HG02642 (cell line): Measurements from ENCODE around the gene TTC39C.
"Not testable (repeated sequence)": the region's sequence is repeated elsewhere in the genome, so short reads cannot be mapped to it uniquely, and the experiment has no call there.

Source experiments
- ATAC-seq: cut with Tn5 transposase; IDR thresholded peaks from one replicate; pipeline ENCODE4 v1.9.1; 2021; ENCODE audit warnings: mild to moderate bottlenecking; ENCODE audit not compliant: unreplicated experiment, poor library complexity

TTC39C gene

DNA sequence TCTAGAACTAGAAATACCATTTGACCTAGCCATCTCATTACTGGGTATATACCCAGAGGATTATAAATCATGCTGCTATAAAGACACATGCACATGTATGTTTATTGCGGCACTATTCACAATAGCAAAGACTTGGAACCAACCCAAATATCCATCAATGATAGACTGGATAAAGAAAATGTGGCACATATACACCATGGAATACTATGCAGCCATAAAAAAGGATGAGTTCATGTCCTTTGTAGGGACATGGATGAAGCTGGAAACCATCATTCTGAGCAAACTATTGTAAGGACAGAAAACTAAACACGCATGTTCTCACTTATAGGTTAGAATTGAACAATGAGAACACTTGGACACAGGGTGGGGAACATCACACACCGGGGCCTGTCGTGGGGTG lies 60.2 kb downstream of the TTC39C start:
- not testable (repeated sequence) for ATAC-seq

DNA sequence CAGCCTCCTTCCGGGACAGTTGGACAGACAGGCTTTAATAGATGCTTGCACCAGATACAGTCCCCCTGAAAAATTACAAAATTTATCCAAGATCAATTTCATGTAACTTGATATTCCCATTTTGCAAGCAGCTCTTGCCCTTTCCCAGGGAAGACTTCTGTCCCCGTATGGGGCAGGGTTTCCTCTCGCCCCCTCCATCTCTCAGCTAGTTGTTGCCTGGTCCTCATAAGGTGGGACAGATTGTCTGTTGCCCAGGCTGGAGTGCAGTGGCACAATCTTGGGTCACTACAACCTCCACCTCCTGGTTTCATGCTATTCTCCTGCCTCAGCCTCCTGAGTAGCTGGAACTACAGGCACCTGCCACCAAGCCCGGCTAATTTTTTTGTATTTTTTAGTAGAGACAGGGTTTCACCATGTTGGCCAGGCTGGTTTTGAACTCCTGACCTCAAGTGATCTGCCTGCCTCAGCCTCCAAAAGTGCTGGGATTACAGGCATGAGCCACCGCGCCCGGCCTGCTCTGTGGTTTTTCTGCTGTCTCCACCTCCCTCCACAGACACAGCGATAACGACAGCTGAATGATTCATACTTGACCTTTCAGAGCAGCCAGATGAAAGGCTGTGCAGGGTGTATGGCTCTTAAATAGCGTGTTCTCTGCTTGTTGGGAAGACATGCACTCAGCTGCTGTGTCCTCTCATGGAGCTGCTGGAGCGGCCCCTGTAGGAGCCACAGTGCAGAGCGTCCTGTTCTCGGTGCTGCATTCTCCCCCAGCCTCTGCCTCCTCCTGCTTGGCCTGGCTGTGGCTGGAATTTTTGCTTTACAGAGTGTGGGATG lies 61.4 kb downstream of the TTC39C start:
- no peak for ATAC-seq

DNA sequence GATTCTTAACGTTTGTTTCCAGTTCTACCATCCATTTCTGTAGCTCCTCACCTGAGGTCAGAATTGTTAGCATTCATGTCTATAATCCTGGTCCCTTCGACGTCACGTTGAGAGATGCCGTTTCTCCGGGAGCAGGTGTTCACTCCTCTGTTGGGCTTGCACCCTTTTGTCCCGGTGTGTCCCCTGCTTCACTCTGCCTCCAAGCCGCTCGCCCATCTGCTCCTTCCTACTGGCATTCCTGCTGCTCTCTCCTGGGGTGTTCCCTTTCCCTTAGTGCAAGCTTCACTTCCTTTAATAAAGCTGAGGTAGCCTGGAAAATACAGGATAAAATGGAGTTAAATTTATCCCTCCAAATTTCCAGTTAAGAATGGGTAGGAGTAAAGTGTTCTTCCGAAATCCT lies 62.4 kb downstream of the TTC39C start:
- ATAC-seq: no peak

DNA sequence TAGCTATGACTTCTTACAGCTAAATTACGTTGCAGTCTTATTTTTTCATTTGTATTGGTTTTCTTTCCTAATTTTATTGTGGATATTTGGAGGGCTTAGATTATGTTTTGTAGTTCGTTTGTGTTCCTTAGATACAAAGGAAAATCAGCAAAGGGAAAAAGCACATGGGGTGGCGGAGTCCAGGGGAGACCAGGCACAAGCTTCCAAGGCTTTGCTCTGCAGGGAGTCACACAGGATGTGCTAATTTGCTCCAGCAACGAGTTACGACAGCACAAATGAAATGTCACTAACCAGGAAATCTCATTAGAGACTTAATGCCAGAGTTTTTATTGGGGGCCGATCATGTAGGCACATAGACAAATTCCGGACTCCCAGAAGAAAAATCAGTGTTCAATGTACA lies 63.8 kb downstream of the TTC39C start:
- ATAC-seq: no peak

DNA sequence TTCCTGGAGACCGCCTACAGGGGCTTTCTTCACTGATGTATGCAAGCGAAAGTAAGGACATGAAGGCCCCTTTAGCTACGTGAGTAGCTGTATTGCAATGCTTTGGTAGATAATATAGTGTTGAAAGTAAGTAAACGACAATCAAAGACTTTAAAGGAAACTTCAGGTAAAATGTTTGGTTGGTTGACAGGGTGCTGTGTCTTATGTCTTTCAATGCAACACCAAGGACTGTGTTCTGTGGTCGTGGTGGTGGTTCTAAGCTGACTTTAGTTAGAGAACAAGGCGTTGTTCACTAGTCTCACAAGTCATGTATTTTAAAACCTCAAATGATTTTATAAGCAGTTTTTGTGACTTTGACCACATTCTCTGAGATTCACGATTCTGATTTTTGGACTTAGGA lies 66.3 kb downstream of the TTC39C start:
- no peak for ATAC-seq

DNA sequence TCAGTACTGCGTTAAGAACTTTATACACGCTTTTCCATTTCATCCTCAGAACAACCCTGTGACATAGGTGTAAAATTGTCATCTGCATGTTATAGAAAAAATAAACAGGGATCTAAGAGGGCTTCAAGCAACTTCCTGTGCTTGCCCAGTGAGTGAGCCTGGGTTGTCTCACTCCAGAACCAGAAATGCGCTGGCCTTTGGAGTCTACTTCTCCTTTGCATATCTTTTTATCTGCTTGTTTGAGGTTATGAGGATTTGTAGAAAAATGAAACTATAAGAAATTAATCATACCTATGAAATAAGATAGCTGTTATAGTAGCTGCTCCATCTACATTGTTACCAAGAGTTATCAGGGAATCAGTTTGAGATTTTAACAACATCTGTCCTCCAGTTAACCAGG lies 69.0 kb downstream of the TTC39C start:
- no peak for ATAC-seq

DNA sequence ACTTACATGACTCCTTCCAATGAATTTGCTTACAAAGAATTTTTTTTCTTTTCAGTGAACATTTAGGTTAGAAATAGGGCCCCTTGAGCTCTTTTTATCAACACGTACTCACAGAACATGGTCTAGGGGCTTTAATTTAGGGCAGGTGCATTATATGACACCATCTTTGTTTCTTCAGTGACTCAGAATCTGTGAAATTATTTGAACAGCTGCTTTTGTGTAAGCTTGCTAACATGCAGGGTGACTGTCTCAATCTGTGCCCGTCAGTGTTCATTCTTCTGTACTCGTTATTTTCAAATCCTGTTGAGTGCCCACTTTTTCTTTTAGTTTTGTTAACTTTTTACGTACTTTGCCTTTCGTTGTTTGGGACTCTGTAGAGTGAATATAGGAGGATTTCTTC lies 71.5 kb downstream of the TTC39C start:
- ATAC-seq: no peak

DNA sequence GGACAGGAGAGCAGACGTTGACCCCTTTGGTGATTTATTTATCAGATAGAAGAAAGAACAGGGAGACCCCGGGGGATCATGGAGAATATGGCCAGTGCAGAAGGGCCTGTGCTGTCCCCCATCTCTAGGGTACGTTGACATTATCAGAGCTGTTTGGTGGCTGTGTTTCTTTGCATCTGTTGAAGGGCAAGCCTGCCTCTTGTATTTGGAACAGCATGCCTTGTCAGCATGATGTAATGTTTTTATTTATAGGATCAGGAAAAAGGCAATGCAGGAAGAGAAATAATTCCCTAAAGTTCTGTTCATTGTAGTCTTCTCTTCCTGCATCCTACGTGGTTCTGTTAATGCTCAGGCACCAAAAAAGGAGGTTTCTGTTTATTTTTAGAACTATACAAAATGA lies 74.5 kb downstream of the TTC39C start:
- ATAC-seq: no peak

DNA sequence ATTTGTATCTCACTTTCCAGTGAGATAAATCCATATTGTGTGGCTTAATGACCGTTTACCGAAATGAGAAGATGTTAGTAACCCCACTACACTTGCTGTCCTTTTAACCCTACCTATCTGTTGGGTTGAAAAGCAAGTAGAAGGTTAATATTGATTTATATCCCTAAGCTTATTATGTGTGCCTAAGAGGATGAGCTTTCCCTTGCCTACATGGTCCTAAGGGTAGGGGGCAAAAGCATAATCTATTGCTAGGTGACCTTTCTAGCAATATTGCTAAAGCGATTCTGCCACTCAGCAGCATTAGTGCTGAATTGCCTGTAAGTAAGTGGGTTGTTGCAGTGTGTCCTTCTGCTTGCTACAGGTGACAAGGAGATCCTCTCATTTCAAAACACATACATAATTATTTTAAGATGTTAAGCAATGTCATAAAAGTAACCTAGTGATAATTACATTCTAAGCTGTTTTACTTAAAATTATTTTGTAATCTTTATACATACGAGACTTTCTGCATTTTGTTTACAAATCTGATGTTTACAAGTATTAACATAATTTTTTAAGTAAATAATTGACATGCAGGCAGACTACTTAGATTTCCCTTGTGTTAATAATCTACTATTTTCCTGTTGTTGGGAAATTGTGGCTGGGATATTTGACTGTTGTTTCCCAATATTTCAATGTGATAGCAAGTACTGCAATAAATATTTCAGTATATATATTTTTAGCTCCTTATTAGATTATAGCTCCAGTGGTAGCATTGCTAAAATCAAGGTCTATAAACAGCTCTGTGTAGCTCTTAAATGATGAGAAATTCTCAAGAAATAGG lies 75.2 kb downstream of the TTC39C start:
- no peak for ATAC-seq

DNA sequence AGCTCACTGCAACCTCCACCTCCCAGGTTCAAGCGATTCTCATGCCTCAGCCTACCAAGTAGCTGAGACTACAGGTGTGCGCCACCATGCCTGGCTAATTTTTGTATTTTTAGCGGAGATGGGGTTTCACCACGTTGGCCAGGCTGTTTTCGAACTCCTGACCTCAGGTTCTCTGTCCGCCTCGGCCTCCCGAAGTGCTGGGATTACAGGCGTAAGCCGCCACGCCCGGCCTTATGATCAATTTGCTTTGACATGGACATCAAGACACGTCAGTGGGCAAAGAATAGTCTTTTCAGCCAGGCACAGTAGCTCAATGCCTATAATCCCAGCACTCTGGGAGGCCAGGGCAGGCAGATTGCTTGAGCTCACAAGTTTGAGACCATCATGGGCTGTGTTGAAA lies 76.3 kb downstream of the TTC39C start:
- ATAC-seq: no peak

DNA sequence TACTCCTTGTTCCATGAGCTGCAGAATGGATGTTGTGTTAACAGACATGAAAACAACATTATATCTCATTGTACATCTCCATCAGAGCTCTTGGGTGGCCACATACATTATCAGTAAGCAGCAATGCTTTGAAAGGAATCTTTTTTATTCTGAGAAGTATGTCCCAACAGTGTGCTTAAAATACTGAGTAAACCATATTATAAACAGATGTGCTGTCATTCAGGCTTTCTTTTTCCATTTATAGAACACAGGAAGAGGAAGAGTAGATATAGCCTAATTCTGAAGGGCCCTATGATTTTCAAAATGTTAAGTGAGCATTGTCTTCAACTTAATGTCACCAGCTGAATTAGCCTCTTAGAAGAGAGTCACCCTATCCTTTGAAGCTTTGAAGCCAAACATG lies 80.0 kb downstream of the TTC39C start:
- no peak for ATAC-seq

DNA sequence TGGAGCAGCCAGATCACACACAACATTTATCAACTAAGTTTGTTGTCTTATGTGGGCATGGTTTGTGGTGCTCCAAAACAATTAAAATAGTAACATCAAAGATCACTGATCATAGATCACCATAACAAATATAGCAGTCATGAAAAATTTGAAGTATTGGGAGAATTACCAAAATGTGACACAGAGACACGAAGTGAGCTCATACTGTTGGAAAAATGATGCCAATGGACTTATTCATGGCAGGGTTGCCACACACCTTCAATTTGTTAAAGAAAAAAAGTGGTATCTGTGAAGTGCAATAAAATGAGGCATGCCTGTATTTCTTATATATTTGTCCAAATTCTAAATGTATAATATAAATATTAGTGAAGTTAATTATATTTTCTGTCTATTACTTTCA lies 81.4 kb downstream of the TTC39C start:
- no peak for ATAC-seq

DNA sequence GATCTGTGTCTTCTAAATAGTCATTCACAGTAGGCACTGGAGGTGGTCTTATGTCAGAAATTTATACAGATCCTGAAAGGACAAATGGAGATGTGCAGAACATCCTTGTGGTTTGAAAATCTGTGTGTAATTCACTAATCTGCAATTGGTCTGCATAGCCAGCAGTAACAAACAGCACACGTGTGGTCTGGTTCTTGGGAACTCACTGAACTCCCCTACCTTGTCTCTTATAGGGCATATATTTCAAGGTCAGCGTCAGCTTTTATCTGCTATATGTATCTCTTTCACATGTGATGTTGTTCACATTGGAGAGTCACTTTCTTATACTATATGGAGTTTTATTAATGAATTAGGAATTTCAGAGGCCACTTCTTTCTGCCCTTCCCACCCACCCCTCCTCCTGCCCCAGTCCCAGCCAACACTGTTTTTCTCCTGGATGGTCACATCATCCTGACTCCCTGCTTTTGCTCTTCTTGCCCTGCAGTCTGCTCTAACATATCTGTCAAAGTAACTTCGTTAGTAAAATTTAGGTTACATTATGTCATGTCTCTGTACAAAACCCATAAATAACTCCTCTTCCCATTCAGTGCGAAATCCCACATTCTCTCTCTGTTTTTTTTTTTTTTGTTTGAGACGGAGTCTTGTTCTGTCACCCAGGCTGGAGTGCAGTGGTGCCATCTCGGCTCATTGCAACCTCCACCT lies 88.9 kb downstream of the TTC39C start:
- ATAC-seq: no peak

DNA sequence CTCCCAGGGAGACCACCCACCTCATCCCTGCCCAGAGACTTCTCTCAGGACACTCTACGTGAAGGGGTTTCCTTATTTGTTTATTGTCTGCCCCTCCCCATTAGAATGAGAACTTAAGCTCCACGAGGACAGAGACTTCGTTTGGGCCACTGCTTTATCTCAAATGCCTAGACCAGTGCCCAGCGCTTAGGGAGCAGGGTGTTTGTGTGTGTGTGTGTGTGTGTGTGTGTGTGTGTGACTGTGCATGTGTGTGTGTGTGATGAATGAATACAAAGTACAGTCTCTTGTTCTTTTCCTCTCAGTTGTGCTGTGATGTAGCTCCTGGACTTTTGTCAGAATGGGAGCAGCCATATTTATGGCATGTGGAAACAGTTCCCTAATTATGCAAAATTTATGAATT lies 89.9 kb downstream of the TTC39C start:
- no peak for ATAC-seq

DNA sequence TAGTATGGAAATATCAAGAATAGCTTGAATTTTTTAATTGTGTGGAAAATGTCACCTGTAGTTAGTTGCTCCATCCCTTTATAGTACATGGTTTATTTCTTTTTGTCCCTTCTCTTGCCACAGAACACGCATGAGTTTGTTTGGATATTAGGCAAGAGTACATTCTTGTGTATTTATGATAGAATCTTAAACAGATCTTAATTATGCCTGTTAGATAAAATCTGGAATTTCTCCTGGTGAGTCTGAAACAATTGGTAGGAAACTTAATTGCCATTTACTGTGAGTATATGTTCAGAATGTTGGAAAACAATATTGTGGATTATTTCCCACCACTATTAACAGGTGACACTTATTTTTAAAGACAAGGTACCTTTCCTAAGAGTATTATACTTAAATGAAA lies 94.1 kb downstream of the TTC39C start:
- ATAC-seq: no peak

DNA sequence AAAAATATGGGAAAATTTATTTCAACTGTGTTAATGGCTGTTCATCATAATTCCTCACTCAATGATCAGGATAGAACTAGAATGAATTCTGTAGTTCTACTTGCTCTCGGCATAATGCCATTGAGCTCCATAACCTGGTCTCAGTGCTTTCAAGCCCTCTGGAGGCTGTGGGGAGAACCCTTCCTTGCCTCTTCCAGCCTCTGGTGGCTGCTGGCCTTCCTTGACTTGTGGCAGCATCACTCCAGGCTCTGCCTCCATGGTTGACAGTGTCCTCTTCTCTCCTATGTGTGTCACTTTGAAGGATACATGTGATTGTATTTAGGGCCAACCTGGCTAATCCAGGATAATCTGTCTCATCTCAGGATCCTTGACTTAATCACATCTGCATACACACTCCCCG lies 97.4 kb downstream of the TTC39C start:
- ATAC-seq: no peak

DNA sequence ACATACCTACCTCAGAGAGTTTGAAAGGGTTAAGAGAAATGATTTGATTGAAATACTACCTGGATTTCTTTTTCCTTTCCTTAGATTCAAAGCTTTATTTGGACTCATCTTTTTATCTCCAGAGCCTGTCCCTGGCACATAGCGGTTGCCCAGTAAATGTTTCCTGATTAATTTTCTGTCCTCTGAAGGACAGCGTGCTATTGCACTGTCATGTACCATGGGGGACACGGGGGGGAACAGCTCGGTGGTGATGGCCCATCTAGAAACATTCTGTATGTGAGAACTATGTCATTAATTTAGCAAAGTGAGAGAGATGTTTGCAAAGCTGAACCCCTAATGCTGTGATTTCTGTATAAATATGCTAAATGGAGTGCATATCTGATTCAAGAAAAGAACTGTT lies 97.9 kb downstream of the TTC39C start:
- ATAC-seq: no peak

DNA sequence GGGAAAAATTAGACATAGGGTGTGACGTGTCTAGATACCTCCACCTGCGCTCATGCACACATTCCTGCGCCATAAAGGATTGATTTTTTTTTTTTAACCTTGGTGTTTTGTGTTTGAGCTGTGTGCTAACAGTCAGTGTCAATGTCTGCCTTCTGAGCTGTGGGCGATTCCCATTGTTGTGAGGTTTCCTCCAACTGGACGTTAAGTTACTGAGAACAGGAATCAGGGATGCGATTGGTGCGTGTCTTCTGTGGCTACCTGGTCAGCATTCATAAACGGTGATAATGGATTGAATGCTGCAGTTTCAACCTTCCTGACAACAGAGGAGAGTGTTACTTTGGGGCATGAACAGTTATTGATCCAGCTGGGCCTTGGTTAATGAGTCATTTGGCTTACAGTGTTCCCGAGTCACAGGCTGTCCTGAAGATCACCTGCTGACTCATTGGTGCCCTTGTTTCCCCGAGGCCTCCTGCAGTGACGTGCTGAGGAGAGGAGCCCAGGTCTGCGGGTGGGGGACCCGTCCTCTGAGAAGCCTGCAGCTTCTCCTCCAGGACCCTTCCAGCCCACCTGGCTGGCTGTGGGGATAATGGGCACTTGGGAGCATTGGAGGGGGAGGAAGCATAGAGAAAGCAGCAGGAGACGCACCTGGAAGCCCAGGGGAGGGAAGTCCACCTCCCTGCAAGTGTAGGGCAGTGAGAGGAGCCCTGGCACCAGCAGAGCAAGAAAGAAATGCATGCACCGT lies 98.5 kb downstream of the TTC39C start:
- no peak for ATAC-seq

DNA sequence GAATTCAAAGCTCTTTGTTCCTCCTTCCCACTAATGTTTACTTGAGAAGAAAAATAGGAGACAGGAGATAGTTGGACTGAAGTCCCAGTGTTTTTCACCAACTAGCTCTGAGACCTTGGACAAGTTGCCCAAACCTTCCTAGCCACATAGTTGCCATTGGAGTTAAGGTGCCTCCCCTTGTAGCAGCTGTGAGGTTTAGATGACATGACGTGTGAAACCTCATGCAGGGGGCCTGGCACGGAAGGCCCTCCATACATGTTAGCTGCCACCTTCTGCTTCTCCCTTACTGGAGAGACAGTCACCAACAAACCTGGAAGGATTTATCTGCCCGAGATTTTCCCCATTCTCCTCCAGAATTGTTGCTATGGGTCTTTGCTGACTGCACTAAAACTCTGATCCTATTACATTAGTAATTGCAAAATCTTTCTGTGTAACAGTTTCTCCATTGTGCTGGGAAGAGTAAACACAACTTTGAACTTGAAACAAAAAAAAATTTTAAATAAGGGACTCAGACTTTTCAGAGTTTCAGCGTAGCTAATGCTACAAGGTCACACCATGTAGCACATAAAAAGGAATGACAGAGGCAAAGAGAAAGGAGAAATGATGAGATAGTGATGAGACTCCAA lies 100.5 kb downstream of the TTC39C start:
- no peak for ATAC-seq

DNA sequence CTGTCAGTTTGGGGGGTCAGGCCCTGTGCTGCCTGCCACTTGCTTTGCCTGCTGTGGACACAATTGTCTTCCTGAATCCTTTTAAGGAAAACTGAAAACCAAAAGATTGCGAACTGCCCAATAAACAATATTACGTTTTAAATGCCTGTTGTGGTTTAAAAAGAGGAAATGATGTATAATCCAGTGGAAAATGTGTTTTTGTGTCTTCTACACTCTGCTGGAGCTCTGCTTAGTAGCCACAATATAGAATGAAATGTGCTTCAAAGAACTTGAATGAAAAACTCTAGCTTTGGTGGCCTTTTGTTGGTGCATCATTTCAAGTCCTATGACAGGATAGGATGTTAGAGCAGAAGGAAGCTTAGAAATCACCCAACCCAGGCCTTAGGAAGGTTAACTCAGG lies 101.1 kb downstream of the TTC39C start:
- ATAC-seq: no peak
